ENCODE measurements around the gene YJU2.

GRCh38 chr19:4267901-4268815, 21.3 kb downstream of the YJU2 start:
- TF ChIP-seq, protein P1, sequence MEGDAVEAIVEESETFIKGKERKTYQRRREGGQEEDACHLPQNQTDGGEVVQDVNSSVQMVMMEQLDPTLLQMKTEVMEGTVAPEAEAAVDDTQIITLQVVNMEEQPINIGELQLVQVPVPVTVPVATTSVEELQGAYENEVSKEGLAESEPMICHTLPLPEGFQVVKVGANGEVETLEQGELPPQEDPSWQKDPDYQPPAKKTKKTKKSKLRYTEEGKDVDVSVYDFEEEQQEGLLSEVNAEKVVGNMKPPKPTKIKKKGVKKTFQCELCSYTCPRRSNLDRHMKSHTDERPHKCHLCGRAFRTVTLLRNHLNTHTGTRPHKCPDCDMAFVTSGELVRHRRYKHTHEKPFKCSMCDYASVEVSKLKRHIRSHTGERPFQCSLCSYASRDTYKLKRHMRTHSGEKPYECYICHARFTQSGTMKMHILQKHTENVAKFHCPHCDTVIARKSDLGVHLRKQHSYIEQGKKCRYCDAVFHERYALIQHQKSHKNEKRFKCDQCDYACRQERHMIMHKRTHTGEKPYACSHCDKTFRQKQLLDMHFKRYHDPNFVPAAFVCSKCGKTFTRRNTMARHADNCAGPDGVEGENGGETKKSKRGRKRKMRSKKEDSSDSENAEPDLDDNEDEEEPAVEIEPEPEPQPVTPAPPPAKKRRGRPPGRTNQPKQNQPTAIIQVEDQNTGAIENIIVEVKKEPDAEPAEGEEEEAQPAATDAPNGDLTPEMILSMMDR (IDR thresholded peaks at IDR 0.05), result no peak
- TF ChIP-seq POLR2A (IDR thresholded peaks at IDR 0.05), result no peak
